Activated CD4-positive, alpha-beta T cell treated with anti-CD3 and anti-CD28 coated beads for 1 hour (primary cell): ENCODE data around the gene UBE4B.

Experiments
- DNase-seq: peaks from one replicate; pipeline ENCODE4 v3.0.0-alpha.2; 2020

Gene UBE4B

GRCh38 chr1:10121688-10122087, 88.9 kb downstream of the UBE4B start:
- no peak for DNase-seq

DNA sequence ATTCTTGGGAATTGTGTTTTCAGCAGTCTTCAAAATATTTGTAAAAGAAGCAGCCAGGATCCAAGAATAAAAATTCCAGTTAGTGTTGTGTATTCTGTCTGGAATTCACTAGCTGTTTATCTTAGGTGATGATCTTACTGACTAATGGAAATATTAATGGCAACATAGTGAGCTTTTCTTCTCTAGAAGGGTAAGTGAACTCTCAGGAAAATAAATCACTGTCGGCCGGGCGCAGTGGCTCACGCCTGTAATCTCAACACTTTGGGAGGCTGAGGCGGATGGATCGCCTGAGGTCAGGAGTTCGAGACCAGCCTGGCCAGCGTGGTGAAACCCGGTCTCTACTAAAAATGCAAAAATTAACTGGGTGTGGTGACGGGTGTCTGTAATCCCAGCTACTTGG, 90.2 kb downstream of the UBE4B start:
- no peak for DNase-seq

DNA sequence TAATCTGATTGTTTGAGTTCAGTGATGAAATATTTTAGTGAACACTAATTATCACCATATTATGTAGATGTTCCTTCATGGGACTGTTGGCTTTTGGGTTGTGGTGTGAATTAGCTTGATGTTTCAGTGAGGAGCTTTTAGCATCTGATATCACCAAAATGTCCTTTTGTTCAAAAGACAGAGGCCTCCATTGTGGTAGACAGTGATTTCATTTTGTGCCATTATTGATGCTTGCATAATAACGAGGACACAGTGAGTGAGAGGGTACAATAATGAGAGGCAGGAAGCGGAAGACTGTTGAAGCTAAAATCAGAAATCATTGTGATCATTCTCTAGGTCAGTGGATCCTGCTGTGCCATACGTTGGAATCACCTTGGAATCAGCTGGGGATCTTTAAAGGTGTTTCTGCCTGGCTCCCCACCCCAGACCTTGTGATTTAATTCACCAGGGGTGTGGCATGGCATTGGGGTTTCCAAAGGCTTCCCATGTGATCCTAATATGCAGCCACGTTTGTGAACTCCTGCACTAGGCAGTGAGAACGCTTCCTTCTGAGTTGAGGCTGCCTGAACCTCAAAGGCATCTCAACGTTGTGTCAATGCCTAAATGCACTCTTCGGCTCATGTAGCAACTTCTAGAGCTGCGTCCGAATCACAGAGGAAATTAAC, 95.5 kb downstream of the UBE4B start:
- DNase-seq = no peak

DNA sequence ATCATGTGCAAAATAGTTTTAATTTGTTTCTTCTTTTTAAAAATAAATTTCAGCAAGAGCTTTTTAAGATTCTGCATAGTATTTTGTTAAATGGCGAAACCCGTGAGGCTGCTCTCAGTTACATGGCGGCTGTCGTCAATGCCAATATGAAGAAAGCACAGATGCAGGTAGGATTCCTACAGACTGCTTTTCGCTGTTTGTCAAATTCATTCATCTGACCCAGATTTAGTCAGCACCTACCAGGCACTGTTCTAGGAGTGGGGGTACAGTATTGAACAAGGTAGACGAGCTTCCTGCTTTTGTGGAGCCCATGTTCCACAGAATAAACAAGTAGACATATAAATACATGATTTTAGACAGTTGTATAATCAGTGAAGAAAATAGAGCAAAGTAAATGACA, 99.6 kb downstream of the UBE4B start:
- no peak for DNase-seq

DNA sequence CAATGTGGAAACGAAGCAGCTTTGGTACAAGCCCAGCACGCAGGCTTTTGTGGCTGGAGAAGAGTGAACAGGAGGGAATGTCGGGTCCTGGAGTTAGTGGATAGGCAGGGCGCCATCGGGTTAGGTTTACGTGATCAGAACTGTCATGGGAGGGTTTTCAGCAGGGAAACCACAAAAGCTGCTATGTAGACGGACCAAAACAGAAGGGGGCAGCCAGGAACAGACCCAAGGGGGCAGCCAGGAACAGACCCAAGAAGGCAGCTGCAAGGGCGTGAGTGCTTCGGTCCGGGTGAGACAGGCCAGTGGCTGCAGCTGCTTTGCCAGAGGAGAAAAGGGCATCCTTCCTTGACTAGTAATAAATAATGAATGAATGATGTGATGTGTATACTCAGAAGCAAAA, 100.1 kb downstream of the UBE4B start:
- no peak for DNase-seq

DNA sequence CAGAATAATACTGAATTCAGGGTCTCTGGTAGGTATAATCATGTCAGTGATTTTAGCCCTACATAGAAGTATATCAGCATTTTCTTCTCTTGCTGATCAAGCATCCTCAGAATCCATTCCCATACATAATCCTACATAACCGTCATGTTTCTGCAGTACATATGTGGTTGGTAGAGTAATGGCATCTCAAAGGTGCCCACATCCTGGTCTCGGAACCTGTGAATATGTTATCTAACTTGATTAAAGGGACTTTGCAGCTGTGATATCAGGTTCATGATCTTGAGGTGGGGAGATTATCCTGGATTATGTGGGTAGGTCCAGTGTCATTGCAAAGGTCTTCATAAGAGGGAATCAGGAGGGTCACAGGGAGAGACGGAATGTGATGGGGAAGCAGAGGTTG, 108.2 kb downstream of the UBE4B start:
- no peak for DNase-seq

DNA sequence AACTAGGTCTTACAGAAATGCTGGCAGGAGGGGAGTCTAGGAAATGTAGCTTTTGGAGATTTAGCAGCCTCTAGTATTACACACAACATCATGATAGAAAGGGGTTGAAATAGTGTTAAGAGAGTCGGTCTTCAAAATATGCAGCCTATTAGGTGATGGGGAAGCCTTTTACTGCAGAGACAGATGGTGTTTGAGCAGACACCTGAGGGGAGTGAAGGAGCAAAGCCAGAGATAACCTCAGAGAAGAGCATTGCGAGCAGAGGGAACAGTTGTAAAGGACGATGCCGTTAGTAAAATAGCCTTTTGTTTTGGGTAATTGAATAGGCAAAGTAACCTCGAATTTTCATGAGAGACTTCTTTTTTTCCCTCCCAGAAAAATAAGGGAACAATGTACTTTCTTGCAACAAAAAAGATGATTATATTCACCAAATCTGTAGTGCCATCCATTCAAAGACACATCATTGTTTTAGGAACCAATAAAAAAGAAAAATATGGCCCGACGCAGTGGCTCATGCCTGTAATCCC, 111.3 kb downstream of the UBE4B start:
- DNase-seq = no peak

DNA sequence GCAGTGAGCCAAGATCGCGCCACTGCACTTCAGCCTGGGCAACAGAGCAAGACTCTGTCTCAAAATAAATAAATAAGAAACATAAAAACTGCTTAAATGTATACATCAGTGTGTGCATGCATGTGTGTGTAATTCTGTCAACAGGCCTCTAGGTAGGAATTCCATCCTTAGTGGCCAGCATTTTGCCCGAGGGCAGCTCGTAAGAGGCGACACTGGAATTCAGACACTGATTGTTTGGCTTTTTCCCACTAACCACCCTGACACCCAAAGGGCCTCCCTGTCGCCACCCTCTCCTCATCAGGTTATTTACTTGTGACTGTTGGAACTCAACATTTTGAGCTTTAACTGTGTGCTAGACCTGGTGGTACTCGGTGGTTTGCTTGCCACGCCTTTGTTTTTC, 113.6 kb downstream of the UBE4B start:
- DNase-seq = no peak

GRCh38 chr1:10149231-10149630, 116.5 kb downstream of the UBE4B start:
- DNase-seq = no peak

- no peak for DNase-seq
These were observed 120.0 kb downstream of the UBE4B start for GRCh38 chr1:10152709-10153284.

- DNase-seq = no peak
These were observed 122.4 kb downstream of the UBE4B start for GRCh38 chr1:10155087-10155712.

DNA sequence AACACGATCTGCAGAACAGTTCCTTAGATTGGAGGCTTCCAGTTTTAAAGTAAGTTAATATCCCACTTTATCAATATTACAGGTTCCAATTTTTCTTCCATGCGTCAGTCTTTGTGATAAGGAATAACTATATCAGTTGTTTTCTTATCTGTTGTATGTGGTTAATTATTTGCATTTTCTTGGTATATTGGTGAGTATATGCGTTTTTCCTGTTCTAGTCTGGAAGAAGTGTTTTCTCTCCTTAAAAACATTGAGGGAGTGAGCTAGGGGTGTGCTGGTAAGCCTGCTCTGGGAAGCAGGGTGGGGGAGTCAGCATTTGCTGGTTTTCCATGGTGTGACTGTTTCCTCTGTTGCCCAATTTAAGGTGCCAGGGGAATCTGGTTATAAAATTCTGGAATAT, 127.4 kb downstream of the UBE4B start:
- no peak for DNase-seq

DNA sequence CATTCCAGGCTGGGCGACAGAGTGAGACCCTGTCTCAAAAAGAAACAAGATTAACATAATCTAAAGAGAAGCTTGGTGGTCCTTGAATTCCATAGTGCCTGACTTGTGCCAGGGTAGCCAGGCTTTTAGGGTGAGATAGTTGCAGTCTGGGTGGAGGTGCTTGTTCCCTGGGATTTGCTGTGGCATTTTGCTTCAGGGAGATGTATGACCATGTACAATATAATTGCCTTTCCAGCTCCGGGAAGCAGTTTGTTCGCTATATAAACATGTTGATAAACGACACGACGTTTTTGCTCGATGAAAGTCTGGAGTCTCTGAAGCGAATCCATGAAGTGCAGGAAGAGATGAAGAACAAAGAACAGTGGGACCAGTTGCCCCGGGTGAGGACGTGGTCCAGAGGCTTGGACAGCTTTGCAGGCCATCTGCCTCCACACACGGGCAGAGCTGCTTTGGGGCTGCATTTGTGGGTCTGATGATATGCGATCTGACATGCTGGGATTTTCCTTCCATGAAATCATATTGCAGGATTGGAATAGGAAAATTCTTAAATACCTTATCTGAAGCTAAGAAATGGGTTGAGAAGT, 128.2 kb downstream of the UBE4B start:
- no peak for DNase-seq

- no peak for DNase-seq
These were observed 129.0 kb downstream of the UBE4B start for GRCh38 chr1:10161541-10162290.

DNA sequence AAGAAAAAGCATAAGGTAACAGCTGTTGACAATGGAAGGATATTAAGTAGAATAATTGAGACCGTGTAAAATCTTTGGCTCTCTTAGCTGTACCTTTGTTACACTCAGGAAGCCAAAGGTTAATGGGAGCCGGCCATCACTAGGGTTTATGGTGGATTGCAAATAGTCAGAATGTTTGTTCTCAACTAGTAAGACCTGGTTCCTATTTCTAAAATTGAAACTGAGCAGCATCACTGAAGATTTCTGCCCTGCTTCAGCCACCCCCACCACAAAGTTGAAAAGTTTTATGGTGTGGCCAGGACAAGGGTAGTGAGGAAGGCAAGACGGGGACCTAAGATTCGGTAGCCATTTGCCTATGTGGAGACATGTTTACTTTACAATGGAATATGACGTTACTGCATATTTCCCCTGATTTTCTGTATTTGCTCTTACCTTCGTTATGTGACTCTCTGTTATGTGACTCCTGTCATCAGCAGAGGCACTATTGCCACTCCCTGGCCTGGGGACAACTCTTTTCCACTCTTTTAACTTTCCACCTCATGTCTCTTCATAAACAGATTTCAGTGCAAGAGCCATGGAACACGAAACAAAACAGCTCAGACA, 136.3 kb downstream of the UBE4B start:
- no peak for DNase-seq

DNA sequence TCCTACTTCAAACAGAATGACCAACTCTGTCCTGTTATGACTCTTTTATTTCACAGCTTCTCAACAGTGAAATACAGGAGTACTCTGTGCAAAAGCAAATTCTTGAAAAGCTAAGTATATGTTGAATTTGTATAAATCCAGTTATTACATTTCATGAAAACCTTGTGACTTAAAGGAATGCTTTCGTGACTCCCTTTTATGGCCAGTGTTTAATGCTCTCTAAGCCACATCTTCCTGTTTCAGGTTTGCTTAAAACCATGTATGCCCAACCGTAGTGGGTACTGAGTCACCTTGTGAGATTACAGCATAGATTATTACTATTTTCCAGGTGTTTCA, 137.4 kb downstream of the UBE4B start:
- DNase-seq = no peak

GRCh38 chr1:10171105-10171767, 138.5 kb downstream of the UBE4B start:
- DNase-seq = no peak

DNA sequence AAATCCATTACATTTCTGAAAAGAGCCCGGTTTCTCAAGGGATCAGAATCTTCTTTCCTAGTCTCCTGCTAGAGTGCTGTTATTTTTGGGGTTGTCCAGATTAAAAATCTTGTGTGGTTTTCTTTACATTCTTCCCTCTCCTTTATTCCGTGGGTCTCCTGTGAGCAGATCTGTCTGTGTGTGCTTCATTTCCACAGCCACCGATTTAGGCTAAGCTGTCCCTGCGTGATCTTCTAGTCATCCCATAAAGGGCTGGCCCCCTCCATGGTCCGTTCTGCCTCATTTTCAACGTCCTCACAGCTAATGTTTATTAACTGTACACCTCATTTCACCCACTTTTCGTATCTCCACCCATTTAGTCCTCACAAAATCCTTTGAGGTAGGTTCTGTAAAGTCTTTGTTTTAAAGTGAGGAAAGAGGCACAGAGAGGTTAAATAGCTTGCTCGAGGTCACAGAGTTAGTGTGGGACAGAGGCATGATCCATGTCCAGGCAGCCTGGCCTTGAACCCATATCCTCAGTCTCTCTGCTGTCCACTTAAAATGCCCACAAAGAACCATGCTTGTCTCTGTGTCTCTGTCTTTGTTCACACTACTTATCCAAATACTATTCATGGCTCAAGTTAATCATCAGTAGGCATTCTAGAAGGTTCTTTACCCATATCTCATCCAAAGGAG, 139.4 kb downstream of the UBE4B start:
- DNase-seq = no peak

GRCh38 chr1:10173582-10173981, 140.8 kb downstream of the UBE4B start:
- no peak for DNase-seq

DNA sequence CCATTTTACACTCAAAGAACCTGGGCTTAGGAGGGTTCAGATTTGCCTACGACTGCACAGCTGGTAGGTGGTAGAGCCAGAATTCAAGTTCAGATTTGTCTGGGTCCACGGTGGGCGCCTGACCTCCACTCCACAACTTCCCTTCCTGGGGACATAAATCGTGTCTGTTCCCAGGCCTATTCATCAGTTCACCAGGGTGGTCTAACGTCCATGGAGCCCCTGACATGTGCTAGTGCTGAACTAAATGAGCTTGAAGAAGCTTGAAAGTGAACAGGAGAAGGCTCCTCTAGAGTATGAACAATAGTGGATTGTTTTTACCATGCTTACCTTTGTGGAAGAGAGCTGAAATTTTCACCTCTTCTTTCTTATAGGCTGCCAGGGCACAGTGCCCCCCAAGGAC, 145.1 kb downstream of the UBE4B start:
- no peak for DNase-seq

GRCh38 chr1:10178597-10179405, 146.0 kb downstream of the UBE4B start:
- no peak for DNase-seq
